Left ventricle myocardium inferior (tissue), 1 donor: ENCODE data around the gene EEIG1. TPM values are rescaled to one million over a fixed set of nuclear protein-coding genes. Genes with fewer than 3 reads are reported as not detected.

Experiments
- DNase-seq: peaks from one replicate; pipeline ENCODE4 v3.0.0-alpha.2; 2020
- H3K27ac ChIP-seq: fragments of 200-600 bp; replicated peaks from 2 replicates; pipeline ENCODE4 v1.8.0; 2021
- H3K27me3 ChIP-seq: fragments of 200-600 bp; 2 replicates; pipeline ENCODE4 v1.8.0; 2021; ENCODE audit warnings: low read depth
- H3K36me3 ChIP-seq: fragments of 200-600 bp; 2 replicates; pipeline ENCODE4 v1.8.0; 2021
- H3K4me1 ChIP-seq: fragments of 200-600 bp; 2 replicates; pipeline ENCODE4 v1.8.0; 2021
- H3K4me3 ChIP-seq: fragments of 200-600 bp; 2 replicates; pipeline ENCODE4 v1.8.0; 2021; ENCODE audit warnings: mild to moderate bottlenecking, moderate library complexity
- H3K9me3 ChIP-seq: fragments of 200-600 bp; replicated peaks from 2 replicates; pipeline ENCODE4 v1.8.0; 2021
- CTCF ChIP-seq: fragments of 200-600 bp; IDR thresholded peaks from 2 replicates; pipeline ENCODE4 v1.8.0; 2021; ENCODE audit warnings: antibody characterized with exemption, mild to moderate bottlenecking, borderline replicate concordance
- intact Hi-C: fragments of 100-400 bp; cut with micrococcal nuclease; formaldehyde crosslinking; loops from one replicate; pipeline ENCODE4 v1.11.0; 2022
- total RNA-seq: library from RNA; stranded (reverse); fragmentation: NEBNext Ultra II Directional; extraction: Animal tissue kit (Norgen Biotek cat#: 25700); gene quantifications from one replicate; pipeline ENCODE4 v1.2.1, GENCODE V29; 2021
- donor health status: DM: no; HTN: yes; CAD: no; lungs with severe emphysema.

Gene EEIG1
- total RNA-seq, 1 donor from 2014 or later: 20.7 TPM

- peak; percentile 37 for DNase-seq
- Histone ChIP-seq H3K36me3 (no peaks in the 10 kb centered on the region), H3K27me3 (no peaks in the 10 kb centered on the region), H3K9me3 (peaks cover 7% of the 10 kb centered on the region), H3K27ac (no peak overlapping the region), H3K4me1 (peaks cover 17% of the 10 kb centered on the region), H3K4me3 (no peak overlapping the region)
- intact Hi-C loops: no loop called here
- no peak for TF ChIP-seq CTCF
Measured at GRCh38 chr9:128011071-128011817, 30.5 kb upstream of the EEIG1 start.

- H3K4me1 ChIP-seq: peaks cover 27% of the 10 kb centered on the region
- H3K27me3 ChIP-seq: no peaks in the 10 kb centered on the region
- TF ChIP-seq CTCF: no peak
- no peak overlapping the region for H3K4me3 ChIP-seq
- no peak for DNase-seq
- peaks cover 7% of the 10 kb centered on the region for H3K9me3 ChIP-seq
- H3K36me3 ChIP-seq: no peaks in the 10 kb centered on the region
- intact Hi-C loops: no loop called here
- H3K27ac ChIP-seq: no peak overlapping the region
Measured at GRCh38 chr9:128009639-128010038, 28.9 kb upstream of the EEIG1 start.

GRCh38 chr9:128008171-128008570 lies 27.4 kb upstream of the EEIG1 start:
- H3K27me3 ChIP-seq: no peaks in the 10 kb centered on the region
- H3K27ac ChIP-seq: no peak overlapping the region
- peaks cover 35% of the 10 kb centered on the region for H3K4me1 ChIP-seq
- H3K36me3 ChIP-seq: no peaks in the 10 kb centered on the region
- no peak for DNase-seq
- peaks cover 7% of the 10 kb centered on the region for H3K9me3 ChIP-seq
- H3K4me3 ChIP-seq: no peak overlapping the region
- no peak for TF ChIP-seq CTCF
- intact Hi-C loops: no loop called here

- Histone ChIP-seq H3K4me1 (peaks cover 38% of the 10 kb centered on the region), H3K27me3 (no peaks in the 10 kb centered on the region), H3K9me3 (peaks cover 7% of the 10 kb centered on the region), H3K27ac (peak overlapping the region; percentile 12), H3K36me3 (no peaks in the 10 kb centered on the region), H3K4me3 (no peak overlapping the region)
- intact Hi-C loops: no loop called here
- no peak for TF ChIP-seq CTCF
- DNase-seq: peak; percentile 29
Measured at GRCh38 chr9:128007566-128008138, 26.9 kb upstream of the EEIG1 start.

- peaks cover 7% of the 10 kb centered on the region for H3K9me3 ChIP-seq
- no peaks in the 10 kb centered on the region for H3K36me3 ChIP-seq
- H3K4me1 ChIP-seq: peaks cover 48% of the 10 kb centered on the region
- H3K27me3 ChIP-seq: no peaks in the 10 kb centered on the region
- no peak for TF ChIP-seq CTCF
- H3K27ac ChIP-seq: peak overlapping the region; percentile 37
- H3K4me3 ChIP-seq: no peak overlapping the region
- intact Hi-C loops: no loop called here
- DNase-seq: no peak
Measured at GRCh38 chr9:128006332-128006996, 25.7 kb upstream of the EEIG1 start.
